Pancreas (tissue), 10 donors: ENCODE measurements around the gene PHF2. TPM values are rescaled to one million over a fixed set of nuclear protein-coding genes. Genes with fewer than 3 reads are reported as not detected.

Experiments
- ATAC-seq, 4 donors: fragments of 200-7000 bp; cut with Tn5 transposase; one replicate each; pipeline versions ENCODE4 v1.8.0 to v1.9.1; 2020; ENCODE audit warnings: mild to moderate bottlenecking in 4 of 4, moderate library complexity in 4 of 4
- DNase-seq, 6 donors: peaks; one replicate each; pipeline ENCODE4 v3.0.0-alpha.2; 2020
- FAIRE-seq: peaks from 2 replicates; lab custom pipeline; 2012; peaks lifted over from hg19 to GRCh38; lab: Jason Lieb, UNC
- H3K27ac ChIP-seq, 4 donors: fragments of 200-600 bp; sonication (generic); 1 replicate in 3 of 4; 2 replicates in 1 of 4; pipeline versions ENCODE4 v1.5.0 to v1.8.0; 2020
- H3K27me3 ChIP-seq, 4 donors: fragments of 200-600 bp; one replicate each; pipeline ENCODE4 v1.8.0; 2021
- H3K36me3 ChIP-seq, 3 donors: fragments of 200-600 bp; sonication (generic) in 1 of 3; one replicate each; pipeline versions ENCODE4 v1.5.0 to v1.8.0; 2020 to 2021
- H3K4me1 ChIP-seq, 3 donors: fragments of 200-600 bp; one replicate each; pipeline ENCODE4 v1.8.0; 2021
- H3K4me3 ChIP-seq, 4 donors: fragments of 200-600 bp; sonication (generic) in 2 of 4; one replicate each; pipeline versions ENCODE4 v1.5.0 to v1.8.0; 2020 to 2021
- H3K9me3 ChIP-seq, 4 donors: fragments of 200-600 bp; one replicate each; pipeline ENCODE4 v1.8.0; 2021
- CTCF ChIP-seq, 4 donors: fragments of 200-600 bp; sonication (generic) in 3 of 4; IDR thresholded peaks; one replicate each; pipeline versions ENCODE4 v1.5.0 to v1.8.0; 2021; ENCODE audit warnings: antibody characterized with exemption in 4 of 4
- WGBS, 2 donors: extraction: QIAGEN DNeasy Blood & Tissue Kit; methylation state at CpG; one replicate each; pipeline ENCODE4 v1.1.7; 2013; 5-methylcytosine and 5-hydroxymethylcytosine counted together
- intact Hi-C, 3 donors: fragments of 100-400 bp; cut with DNase I; formaldehyde crosslinking; loops; one replicate each; pipeline versions ENCODE4 v1.11.1 to v1.14.2; 2022
- polyA plus RNA-seq, 2 donors: library from polyadenylated mRNA; stranded (reverse); fragments of 200-250 nt; gene quantifications; one replicate each; pipeline ENCODE4 v1.2.3, GENCODE V29; 2013
- total RNA-seq, 6 donors: library from RNA; stranded (reverse); fragmentation: NEBNext Ultra II Directional in 4 of 6; extraction: Animal tissue kit (Norgen Biotek cat#: 25700) in 4 of 6; gene quantifications; one replicate each; pipeline versions ENCODE4 v1.2.1 to v1.2.4, GENCODE V29; 2021 to 2023
- donor health status: healthy with polysubstance abuse.
- donor health status: DM: no; HTN: no; CAD: no; lungs with moderate emphysema.
- donor health status: DM: no; HTN: no; CAD: no.
- donor health status: control.
- donor health status: control.
- donor health status: Bipolar disorder and iron deficiency.
- donor health status: DM: yes; HTN: yes; CAD: no.
- donor health status: DM: no; HTN: no; CAD: no.
- donor health status: DM: no; HTN: no; CAD: no.
- donor health status: DM: yes; HTN: yes; CAD: no.

PHF2 gene
- total and polyA plus RNA-seq, 8 donors: 10.8 to 24.8 (median 12.7) TPM

- intact Hi-C loops: no loop called here
- Histone ChIP-seq H3K27me3 (no peaks in the 10 kb centered on the region), H3K9me3 (no peaks in the 10 kb centered on the region), H3K27ac (no peak overlapping the region), H3K36me3 (peaks cover 0 to 49% (median 12%) of the 10 kb centered on the region in 3 donors), H3K4me1 (no peaks in the 10 kb centered on the region), H3K4me3 (no peak overlapping the region)
- ATAC-seq (no peak), FAIRE-seq (no peak), DNase-seq (peak in 4 of 6 donors; percentile 4 to 46 (median 20))
- 88 to 95% methylated on average over 13 of the region's 13 CpGs for WGBS, 2 donors
- no peak for TF ChIP-seq CTCF (IDR thresholded peaks at IDR 0.05)
Measured at GRCh38 chr9:93648836-93649235, 72.5 kb downstream of the PHF2 start.

- Histone ChIP-seq H3K27me3 (no peaks in the 10 kb centered on the region), H3K9me3 (no peaks in the 10 kb centered on the region), H3K36me3 (peaks cover 0 to 58% (median 12%) of the 10 kb centered on the region in 3 donors), H3K27ac (no peak overlapping the region), H3K4me1 (no peaks in the 10 kb centered on the region), H3K4me3 (no peak overlapping the region)
- ATAC-seq: no peak
- FAIRE-seq: no peak
- no peak for TF ChIP-seq CTCF (IDR thresholded peaks at IDR 0.05)
- 92% methylated on average over 19 of the region's 19 CpGs for WGBS, 2 donors
- DNase-seq: peak in 2 of 6 donors; percentile 3 to 4
- intact Hi-C loops: no loop called here
Measured at GRCh38 chr9:93649610-93650261, 73.4 kb downstream of the PHF2 start.

GRCh38 chr9:93650448-93650847, 74.1 kb downstream of the PHF2 start:
- no peaks in the 10 kb centered on the region for H3K4me1 ChIP-seq
- H3K27me3 ChIP-seq: no peaks in the 10 kb centered on the region
- intact Hi-C loops: no loop called here
- WGBS, 2 donors: 96% methylated on average over 11 of the region's 11 CpGs
- H3K4me3 ChIP-seq: no peak overlapping the region
- H3K36me3 ChIP-seq: peaks cover 0 to 61% (median 12%) of the 10 kb centered on the region in 3 donors
- FAIRE-seq: no peak
- no peak for ATAC-seq
- H3K27ac ChIP-seq: no peak overlapping the region
- TF ChIP-seq CTCF (IDR thresholded peaks at IDR 0.05): no peak
- DNase-seq: peak in 3 of 6 donors; percentile 11 to 42 (median 33)
- H3K9me3 ChIP-seq: no peaks in the 10 kb centered on the region

GRCh38 chr9:93651521-93651950, 75.2 kb downstream of the PHF2 start:
- no peak overlapping the region for H3K4me3 ChIP-seq
- TF ChIP-seq CTCF (IDR thresholded peaks at IDR 0.05): no peak
- FAIRE-seq: no peak

More at GRCh38 chr9:93651521-93651950, 75.2 kb downstream of the PHF2 start:
- Histone ChIP-seq H3K9me3 (no peaks in the 10 kb centered on the region), H3K36me3 (peaks cover 0 to 51% (median 12%) of the 10 kb centered on the region in 3 donors), H3K27ac (no peak overlapping the region), H3K27me3 (no peaks in the 10 kb centered on the region), H3K4me1 (no peaks in the 10 kb centered on the region)
- intact Hi-C loops: no loop called here
- WGBS, 2 donors: 89 to 91% methylated on average over 5 of the region's 5 CpGs
- no peak for ATAC-seq
- peak in 1 of 6 donors; percentile 28 for DNase-seq
